K562 (cell line): ENCODE results near the gene SRRM5.

ENCODE experiments used
- POLR2A ChIP-seq: fragments of 450-650 bp; conservative IDR thresholded peaks from 2 replicates; pipeline ENCODE4 v1.6.1; 2016
- RFX1 ChIP-seq: fragments of 450-650 bp; IDR thresholded peaks from 2 replicates; pipeline ENCODE4 v1.6.1; 2016; ENCODE audit warnings: mild to moderate bottlenecking, moderate library complexity
- SIN3A ChIP-seq, 2 experiments: fragments of 150-350 bp in 1 of 2; IDR thresholded peaks; 2 replicates each; pipeline ENCODE4 v1.6.1; 2011 to 2016; ENCODE audit warnings: borderline replicate concordance in 2 of 2, low read depth in 2 of 2, low read length in 2 of 2, mild to moderate bottlenecking in 2 of 2, moderate library complexity in 2 of 2; ENCODE audit not compliant: control insufficient read depth in 1 of 2
- TF ChIP-seq, protein P1 (sequence below), 3 experiments: IDR thresholded peaks in 2 of 3; conservative IDR thresholded peaks in 1 of 3; 2 replicates each; pipeline ENCODE4 v1.5.1; 2011 to 2012; ENCODE audit warnings: low read length in 3 of 3, mild to moderate bottlenecking in 3 of 3, control low read depth in 2 of 3, improper control_type of control experiment in 1 of 3, inconsistent platforms in 1 of 3, low read depth in 1 of 3, mixed read lengths in 1 of 3, moderate library complexity in 1 of 3; ENCODE audit not compliant: insufficient read depth in 2 of 3

DNA sequence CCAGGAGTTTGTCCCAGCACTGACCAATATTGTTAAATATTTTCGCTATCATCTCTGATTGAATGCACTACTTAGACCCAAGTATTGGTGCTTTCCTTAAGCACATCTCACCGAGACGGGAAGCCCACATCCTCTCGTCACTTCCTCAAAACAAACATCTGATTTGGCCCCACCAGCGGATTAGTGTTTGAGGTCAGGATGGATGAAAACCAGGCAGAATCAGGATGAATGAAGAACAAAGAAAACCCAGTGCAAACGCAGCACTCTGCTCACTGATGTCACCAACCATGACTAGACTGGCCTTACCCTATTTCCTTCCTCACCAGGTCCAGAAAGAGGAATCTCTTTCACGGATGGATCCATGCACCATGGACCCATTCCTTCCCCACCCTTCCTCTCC is 52.1 kb downstream of the SRRM5 start:
- TF ChIP-seq, protein P1, sequence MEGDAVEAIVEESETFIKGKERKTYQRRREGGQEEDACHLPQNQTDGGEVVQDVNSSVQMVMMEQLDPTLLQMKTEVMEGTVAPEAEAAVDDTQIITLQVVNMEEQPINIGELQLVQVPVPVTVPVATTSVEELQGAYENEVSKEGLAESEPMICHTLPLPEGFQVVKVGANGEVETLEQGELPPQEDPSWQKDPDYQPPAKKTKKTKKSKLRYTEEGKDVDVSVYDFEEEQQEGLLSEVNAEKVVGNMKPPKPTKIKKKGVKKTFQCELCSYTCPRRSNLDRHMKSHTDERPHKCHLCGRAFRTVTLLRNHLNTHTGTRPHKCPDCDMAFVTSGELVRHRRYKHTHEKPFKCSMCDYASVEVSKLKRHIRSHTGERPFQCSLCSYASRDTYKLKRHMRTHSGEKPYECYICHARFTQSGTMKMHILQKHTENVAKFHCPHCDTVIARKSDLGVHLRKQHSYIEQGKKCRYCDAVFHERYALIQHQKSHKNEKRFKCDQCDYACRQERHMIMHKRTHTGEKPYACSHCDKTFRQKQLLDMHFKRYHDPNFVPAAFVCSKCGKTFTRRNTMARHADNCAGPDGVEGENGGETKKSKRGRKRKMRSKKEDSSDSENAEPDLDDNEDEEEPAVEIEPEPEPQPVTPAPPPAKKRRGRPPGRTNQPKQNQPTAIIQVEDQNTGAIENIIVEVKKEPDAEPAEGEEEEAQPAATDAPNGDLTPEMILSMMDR (IDR thresholded peaks at IDR 0.05 in 2 of 3, conservative IDR thresholded peaks at IDR 0.05 in 1 of 3; ENCODE audit: insufficient read depth in 2 of 3, low read depth in 1 of 3, low read length in 3 of 3): no peak
- TF ChIP-seq POLR2A: no peak
- TF ChIP-seq RFX1: no peak
- no peak for TF ChIP-seq SIN3A (IDR thresholded peaks at IDR 0.05; ENCODE audit: borderline replicate concordance in 2 of 2, control insufficient read depth in 1 of 2, low read depth in 2 of 2, low read length in 2 of 2)
